HepG2 (cell line): ENCODE data around the gene TMOD3. TPM values are rescaled to one million over a fixed set of nuclear protein-coding genes. Genes with fewer than 3 reads are reported as not detected.

Experiments
- BRF2 ChIP-seq: sonication (generic); formaldehyde crosslinking; IDR thresholded peaks from 2 replicates; pipeline ENCODE4 v1.8.1; 2022; ENCODE audit warnings: mild to moderate bottlenecking, missing genetic modification reagents
- ELF1 ChIP-seq: sonication (generic); formaldehyde crosslinking; IDR thresholded peaks from 2 replicates; pipeline ENCODE4 v1.4.0; 2020; ENCODE audit warnings: missing genetic modification reagents
- ETV6 ChIP-seq: sonication (generic); formaldehyde crosslinking; conservative IDR thresholded peaks from 2 replicates; pipeline ENCODE4 v1.4.0; 2020; ENCODE audit warnings: missing genetic modification reagents
- FOXA1 ChIP-seq, 2 experiments: fragments of 450-650 bp in 1 of 2; sonication (generic) in 1 of 2; formaldehyde crosslinking in 1 of 2; IDR thresholded peaks; 2 replicates each; pipeline versions ENCODE4 v1.4.0 to v1.6.1; 2016 to 2020; ENCODE audit warnings: missing genetic modification reagents in 1 of 2
- FOXK1 ChIP-seq: sonication (generic); formaldehyde crosslinking; IDR thresholded peaks from 2 replicates; pipeline ENCODE4 v1.4.0; 2020; ENCODE audit warnings: low read depth, missing genetic modification reagents, borderline replicate concordance
- FOXO4 ChIP-seq: sonication (generic); formaldehyde crosslinking; conservative IDR thresholded peaks from 2 replicates; pipeline ENCODE4 v1.8.1; 2023; ENCODE audit warnings: missing genetic modification reagents
- GABPB1 ChIP-seq: IDR thresholded peaks from 2 replicates; pipeline ENCODE4 v1.6.1; 2016; ENCODE audit warnings: mild to moderate bottlenecking, missing genetic modification reagents, moderate library complexity, missing compliant biosample characterization
- GLI4 ChIP-seq: sonication (generic); formaldehyde crosslinking; IDR thresholded peaks from 2 replicates; pipeline ENCODE4 v1.5.1; 2020; ENCODE audit warnings: missing genetic modification reagents, mild to moderate bottlenecking, moderate library complexity, borderline replicate concordance
- HNRNPUL1 ChIP-seq: fragments of 200-400 bp; formaldehyde crosslinking; IDR thresholded peaks from 2 replicates; pipeline ENCODE4 v1.6.1; 2017; ENCODE audit warnings: low read depth, mild to moderate bottlenecking, low read length, moderate library complexity
- NCOA1 ChIP-seq: sonication (generic); formaldehyde crosslinking; IDR thresholded peaks from 2 replicates; pipeline ENCODE4 v1.9.0; 2021; ENCODE audit warnings: missing genetic modification reagents
- NR2F6 ChIP-seq, 2 experiments: IDR thresholded peaks; 2 replicates each; pipeline ENCODE4 v1.6.1; 2016; ENCODE audit warnings: antibody characterized with exemption in 1 of 2, mild to moderate bottlenecking in 1 of 2
- PITX1 ChIP-seq: sonication (generic); formaldehyde crosslinking; IDR thresholded peaks from 2 replicates; pipeline ENCODE4 v1.5.1; 2020; ENCODE audit warnings: mild to moderate bottlenecking, missing genetic modification reagents
- POLR2A ChIP-seq, 2 experiments: IDR thresholded peaks; 2 replicates each; pipeline ENCODE4 v1.6.1; 2011; ENCODE audit warnings: low read depth in 2 of 2, low read length in 2 of 2, mild to moderate bottlenecking in 1 of 2, moderate library complexity in 1 of 2; ENCODE audit not compliant: insufficient read depth in 1 of 2
- RXRA ChIP-seq: sonication (generic); formaldehyde crosslinking; IDR thresholded peaks from 2 replicates; pipeline ENCODE4 v1.5.1; 2020; ENCODE audit warnings: missing genetic modification reagents
- SALL2 ChIP-seq: sonication (generic); formaldehyde crosslinking; IDR thresholded peaks from 2 replicates; pipeline ENCODE4 v1.8.1; 2023; ENCODE audit warnings: mild to moderate bottlenecking, missing genetic modification reagents, inconsistent platforms
- SMC3 ChIP-seq: IDR thresholded peaks from 2 replicates; pipeline ENCODE4 v1.6.1; 2011; ENCODE audit warnings: low read length, improper control_type of control experiment
- TAF1 ChIP-seq: sonication (generic); formaldehyde crosslinking; IDR thresholded peaks from 2 replicates; pipeline ENCODE4 v1.4.0; 2020; ENCODE audit warnings: missing genetic modification reagents
- USF2 ChIP-seq, 2 experiments: sonication (generic) in 1 of 2; formaldehyde crosslinking in 1 of 2; IDR thresholded peaks; 2 replicates each; pipeline versions ENCODE4 v1.5.1 to v1.6.1; 2011 to 2020; ENCODE audit warnings: borderline replicate concordance in 1 of 2, low read depth in 1 of 2, low read length in 1 of 2, mild to moderate bottlenecking in 1 of 2, missing genetic modification reagents in 1 of 2, moderate library complexity in 1 of 2
- YEATS4 ChIP-seq: sonication (generic); formaldehyde crosslinking; IDR thresholded peaks from 2 replicates; pipeline ENCODE4 v1.4.0; 2020; ENCODE audit warnings: missing genetic modification reagents, borderline replicate concordance
- ZNF350 ChIP-seq: sonication (generic); formaldehyde crosslinking; IDR thresholded peaks from 2 replicates; pipeline ENCODE4 v1.4.0; 2020; ENCODE audit warnings: mild to moderate bottlenecking, low read depth, missing genetic modification reagents, borderline replicate concordance
- ZNF549 ChIP-seq: sonication (generic); formaldehyde crosslinking; IDR thresholded peaks from 2 replicates; pipeline ENCODE4 v1.5.0; 2020; ENCODE audit warnings: missing genetic modification reagents
- ZNF644 ChIP-seq: IDR thresholded peaks from 2 replicates; pipeline ENCODE4 v1.6.1; 2016; ENCODE audit warnings: low read depth
- ZNF883 ChIP-seq: sonication (generic); formaldehyde crosslinking; IDR thresholded peaks from 2 replicates; pipeline ENCODE4 v1.5.1; 2020; ENCODE audit warnings: mild to moderate bottlenecking, missing genetic modification reagents; ENCODE audit errors: not compliant biosample characterization
- polyA plus RNA-seq, 8 experiments: library from polyadenylated mRNA; depleted of rRNA in 3 of 8; stranded (reverse) in 7 of 8; unstranded in 1 of 8; fragments of >200 nt; fragmentation: Illumina TruSeq in 4 of 8; extraction: Trizol in 4 of 8; gene quantifications; 2 replicates each; pipeline versions ENCODE4 v1.2.1 to v1.2.3, GENCODE V29; 2011 to 2016; ENCODE audit warnings: low read depth in 4 of 8, missing spikeins in 1 of 8, mixed read lengths in 1 of 8; ENCODE audit not compliant: insufficient read depth in 1 of 8
- total RNA-seq, 5 experiments: library from RNA; depleted of rRNA; stranded (reverse); fragments of >200 nt; fragmentation: Illumina TruSeq; extraction: Trizol; gene quantifications; 2 replicates each; pipeline ENCODE4 v1.2.3, GENCODE V29; 2016; ENCODE audit warnings: low read depth in 1 of 5
- TF ChIP-seq, protein P1 (sequence below): sonication (generic); formaldehyde crosslinking; IDR thresholded peaks from 2 replicates; pipeline ENCODE4 v1.4.0; 2020; ENCODE audit warnings: missing genetic modification reagents

The TMOD3 gene
- total and polyA plus RNA-seq, 2 of the 13 experiments (the other 11 are each of a cell fraction or from before 2014, with no cell fraction given), result 5.1 to 23.2 TPM

GRCh38 chr15:51829376-51830275 is at the start of gene TMOD3 (continued):
- TF ChIP-seq GLI4 (CRISPR knock-in tag) (no peak), YEATS4 (CRISPR knock-in tag) (peak; percentile 27; the same call in 1 of the 2 replicates), ZNF644 (CRISPR knock-in tag) (no peak), ZNF883 (CRISPR knock-in tag) (peak; percentile 74), HNRNPUL1 (no peak), FOXK1 (CRISPR knock-in tag) (peak; percentile 38; the same call in 1 of the 2 replicates), ZNF549 (CRISPR knock-in tag) (no peak), GABPB1 (CRISPR knock-in tag) (peak; percentile 82), ELF1 (CRISPR knock-in tag) (peak; percentile 80), NCOA1 (no peak), FOXA1 (IDR thresholded peaks at IDR 0.05) (no peak), FOXA1 (CRISPR knock-in tag; IDR thresholded peaks at IDR 0.05) (no peak), SMC3 (no peak), ZNF350 (CRISPR knock-in tag) (no peak; the same call in none of the 2 replicates), SALL2 (CRISPR knock-in tag) (no peak), NR2F6 (IDR thresholded peaks at IDR 0.05) (no peak), NR2F6 (CRISPR knock-in tag; IDR thresholded peaks at IDR 0.05) (no peak), PITX1 (CRISPR knock-in tag) (no peak), POLR2A (IDR thresholded peaks at IDR 0.05; ENCODE audit: insufficient read depth in 1 of 2, low read depth in 2 of 2, low read length in 2 of 2) (peak; percentile 79 to 96), FOXO4 (no peak), BRF2 (CRISPR knock-in tag) (no peak), RXRA (CRISPR knock-in tag) (peak; percentile 54; the same call in 1 of the 2 replicates), USF2 (IDR thresholded peaks at IDR 0.05; ENCODE audit: low read depth, low read length) (no peak), USF2 (CRISPR knock-in tag; IDR thresholded peaks at IDR 0.05; ENCODE audit: borderline replicate concordance) (no peak), TAF1 (CRISPR knock-in tag) (peak; percentile 89), ETV6 (CRISPR knock-in tag) (no peak)
- TF ChIP-seq, protein P1, sequence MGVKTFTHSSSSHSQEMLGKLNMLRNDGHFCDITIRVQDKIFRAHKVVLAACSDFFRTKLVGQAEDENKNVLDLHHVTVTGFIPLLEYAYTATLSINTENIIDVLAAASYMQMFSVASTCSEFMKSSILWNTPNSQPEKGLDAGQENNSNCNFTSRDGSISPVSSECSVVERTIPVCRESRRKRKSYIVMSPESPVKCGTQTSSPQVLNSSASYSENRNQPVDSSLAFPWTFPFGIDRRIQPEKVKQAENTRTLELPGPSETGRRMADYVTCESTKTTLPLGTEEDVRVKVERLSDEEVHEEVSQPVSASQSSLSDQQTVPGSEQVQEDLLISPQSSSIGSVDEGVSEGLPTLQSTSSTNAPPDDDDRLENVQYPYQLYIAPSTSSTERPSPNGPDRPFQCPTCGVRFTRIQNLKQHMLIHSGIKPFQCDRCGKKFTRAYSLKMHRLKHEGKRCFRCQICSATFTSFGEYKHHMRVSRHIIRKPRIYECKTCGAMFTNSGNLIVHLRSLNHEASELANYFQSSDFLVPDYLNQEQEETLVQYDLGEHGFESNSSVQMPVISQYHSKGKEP (CRISPR knock-in tag), result no peak
